SK-N-DZ (cell line): ENCODE results near the gene STYX.
"Not testable (repeated sequence)": the region's sequence is repeated elsewhere in the genome, so short reads cannot be mapped to it uniquely, and the experiment has no call there.

ENCODE experiments used
- DNase-seq: peaks from one replicate; pipeline ENCODE4 v3.0.0-alpha.2; 2015; ENCODE audit warnings: low spot score

STYX gene

DNA sequence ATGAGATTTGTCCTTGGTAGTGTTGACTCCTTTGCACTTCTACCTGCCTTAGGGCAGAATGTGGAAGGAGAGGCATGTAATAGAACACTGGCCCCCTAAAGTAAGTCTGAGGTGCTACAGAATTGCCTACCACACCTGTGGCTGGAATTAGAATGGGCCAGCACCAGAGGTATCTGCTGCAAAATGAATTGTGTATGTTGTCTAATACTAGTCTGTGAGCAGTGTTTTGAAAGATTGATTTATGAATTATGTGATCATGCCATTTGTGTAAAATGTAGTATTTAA, 5.7 kb upstream of the STYX start:
- DNase-seq: no peak

DNA sequence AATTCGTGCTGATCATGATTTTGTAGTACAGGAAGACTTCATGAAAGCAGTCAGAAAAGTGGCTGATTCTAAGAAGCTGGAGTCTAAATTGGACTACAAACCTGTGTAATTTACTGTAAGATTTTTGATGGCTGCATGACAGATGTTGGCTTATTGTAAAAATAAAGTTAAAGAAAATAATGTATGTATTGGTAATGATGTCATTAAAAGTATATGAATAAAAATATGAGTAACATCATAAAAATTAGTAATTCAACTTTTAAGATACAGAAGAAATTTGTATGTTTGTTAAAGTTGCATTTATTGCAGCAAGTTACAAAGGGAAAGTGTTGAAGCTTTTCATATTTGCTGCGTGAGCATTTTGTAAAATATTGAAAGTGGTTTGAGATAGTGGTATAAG, 2.5 kb upstream of the STYX start:
- DNase-seq: not testable (repeated sequence)

DNA sequence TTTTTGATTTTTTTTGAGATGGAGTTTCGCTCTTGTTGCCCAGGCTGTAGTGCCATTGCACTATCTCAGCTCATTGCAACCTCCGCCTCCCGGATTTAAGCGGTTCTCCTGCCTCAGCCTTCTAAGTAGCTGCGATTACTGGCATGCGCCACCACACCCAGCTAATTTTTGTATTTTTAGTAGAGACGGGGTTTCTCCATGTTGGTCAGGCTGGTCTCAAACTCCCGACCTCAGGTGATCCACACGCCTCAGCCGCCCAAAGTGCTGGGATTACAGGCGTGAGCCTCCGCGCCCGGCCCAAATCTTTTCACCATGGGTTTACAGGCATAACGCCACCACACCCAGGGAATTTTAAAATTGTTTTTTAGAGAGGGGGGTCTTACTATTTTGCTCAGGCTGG, 931 bp upstream of the STYX start:
- not testable (repeated sequence) for DNase-seq

DNA sequence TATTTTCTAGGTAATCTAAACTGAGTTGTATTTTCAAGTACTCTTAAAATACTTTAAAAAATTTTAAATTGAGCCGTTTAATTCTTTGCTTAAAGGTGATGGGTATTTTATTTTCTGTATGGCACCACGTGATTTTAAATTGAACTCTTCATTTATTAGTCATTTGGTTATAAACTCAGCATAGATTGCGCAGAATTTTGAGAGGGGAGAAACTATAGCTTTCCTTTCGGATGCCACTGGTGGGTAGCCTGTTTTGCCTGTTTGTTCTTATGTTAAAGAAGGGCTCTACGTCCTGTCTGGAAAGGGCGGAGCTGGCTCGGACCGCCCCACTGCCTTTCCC, 411 bp upstream of the STYX start:
- no peak for DNase-seq

DNA sequence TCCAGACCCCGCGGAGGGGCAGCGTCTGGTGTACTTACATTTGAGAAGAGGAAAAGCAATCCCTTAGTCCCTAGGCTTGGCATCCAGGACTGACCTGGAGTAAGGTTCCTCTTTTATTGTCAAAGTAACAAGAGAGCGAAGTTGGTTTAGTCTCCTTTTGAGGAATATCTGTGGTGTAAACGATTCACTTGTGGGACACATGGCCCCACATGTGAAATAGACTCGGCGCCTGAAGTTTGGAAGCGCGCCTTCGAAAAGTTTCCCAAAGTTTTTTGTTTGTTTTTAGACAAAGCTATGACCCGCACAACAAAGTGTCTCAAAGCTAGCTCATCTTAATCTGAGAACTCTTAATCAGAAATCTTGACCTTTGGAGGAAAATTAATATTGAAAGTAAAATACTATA, 744 bp downstream of the STYX start:
- DNase-seq: no peak

DNA sequence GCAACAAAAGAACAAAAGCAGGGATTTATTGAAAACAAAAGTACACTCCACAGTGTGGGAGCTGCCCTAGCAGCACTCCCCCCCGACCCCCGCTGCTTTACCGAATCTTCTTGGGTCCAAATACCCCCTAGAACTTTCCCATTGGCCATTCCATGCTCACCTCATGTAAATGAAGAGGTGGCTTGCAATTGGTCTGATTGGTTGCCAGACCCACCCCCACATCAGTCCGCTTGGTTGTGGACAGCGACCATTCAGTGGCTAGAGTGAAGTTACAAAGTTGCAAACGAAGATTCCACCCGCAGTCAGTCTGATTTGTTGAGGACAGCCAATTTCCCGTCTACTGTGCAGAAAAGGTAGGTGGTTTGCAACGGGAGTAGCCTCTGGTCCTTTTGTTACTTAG, 3.9 kb downstream of the STYX start:
- DNase-seq: no peak

DNA sequence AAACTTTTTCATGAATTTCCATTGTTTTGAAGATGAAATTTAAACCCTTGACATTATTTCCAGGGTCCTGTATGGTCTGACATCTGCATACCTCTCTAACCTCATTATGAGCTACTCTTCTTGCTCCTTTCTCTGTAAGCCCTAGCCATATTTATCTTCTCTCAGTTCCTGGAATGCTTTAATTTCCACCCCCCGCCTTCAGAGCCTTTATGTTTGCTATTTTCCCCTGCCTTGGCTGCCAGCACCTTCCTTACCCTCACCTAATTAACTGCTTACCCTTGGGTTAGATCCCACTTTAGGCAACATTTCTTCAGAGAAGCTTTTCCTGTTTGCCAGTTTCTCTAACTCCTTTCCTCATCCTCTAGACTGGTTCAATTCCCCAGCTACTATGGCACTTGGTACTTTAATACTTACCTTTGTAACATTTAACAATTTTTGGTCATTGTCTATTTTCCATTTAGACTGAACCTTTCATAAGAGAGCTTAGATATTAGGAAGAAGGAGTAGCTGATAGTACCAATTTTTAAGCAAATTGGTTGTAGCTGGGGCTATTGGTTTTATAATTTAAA, 6.0 kb downstream of the STYX start:
- no peak for DNase-seq

DNA sequence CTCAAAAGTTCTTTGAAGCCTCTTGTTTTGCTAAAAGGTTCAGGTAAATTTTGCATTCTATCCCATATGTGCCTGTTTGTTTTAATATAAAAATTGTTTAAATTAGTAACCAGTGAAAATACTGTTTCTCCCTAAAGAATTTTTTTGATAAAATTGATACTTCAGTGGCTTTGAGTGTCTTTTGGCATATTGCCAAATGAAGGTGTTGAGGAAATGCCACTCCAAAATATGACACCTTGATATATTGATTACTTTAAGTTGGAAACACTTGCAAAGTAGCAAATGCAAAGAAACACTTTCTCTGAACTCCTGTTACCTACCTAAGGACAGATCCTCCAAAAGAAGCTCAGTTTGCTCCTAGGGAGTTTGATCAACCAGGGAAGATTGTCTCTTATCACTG, 8.4 kb downstream of the STYX start:
- DNase-seq: no peak

DNA sequence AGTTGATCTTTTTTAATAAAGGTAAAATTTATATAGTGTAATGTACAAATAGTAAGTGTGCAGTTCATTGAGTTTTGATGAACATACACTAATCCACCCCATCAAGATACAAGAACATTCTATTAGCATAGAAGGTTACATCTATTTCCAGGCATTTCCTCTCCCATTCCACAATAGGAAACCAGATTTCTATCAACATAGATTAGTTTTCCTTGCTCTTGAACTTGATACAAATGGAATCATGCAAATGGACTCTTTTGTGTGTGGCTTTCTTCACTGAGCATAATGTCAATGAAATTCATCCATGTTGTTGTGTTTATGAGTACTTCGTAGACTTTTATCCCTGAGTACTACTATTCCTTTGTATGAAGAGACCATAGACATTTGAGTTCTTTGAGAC, 10.8 kb downstream of the STYX start:
- DNase-seq: no peak

DNA sequence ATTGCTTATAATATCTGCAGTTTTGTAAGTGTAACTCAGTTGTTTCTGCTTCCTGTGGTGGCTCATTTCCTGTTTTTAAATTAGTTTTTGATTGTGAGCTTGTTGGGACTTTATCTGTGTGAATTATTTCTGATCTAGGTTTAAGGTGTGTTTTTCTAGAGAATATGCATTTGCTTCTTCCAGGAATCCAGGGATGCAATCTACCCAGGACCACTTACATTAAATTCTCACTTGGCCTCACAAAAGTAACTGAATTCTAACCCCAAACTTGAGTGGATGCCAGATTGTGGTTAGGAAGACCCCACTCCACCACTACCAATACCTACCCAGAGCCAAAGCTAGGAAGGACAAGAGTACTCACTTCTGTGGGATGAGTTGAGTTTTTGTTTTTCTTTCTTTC, 11.9 kb downstream of the STYX start:
- no peak for DNase-seq

DNA sequence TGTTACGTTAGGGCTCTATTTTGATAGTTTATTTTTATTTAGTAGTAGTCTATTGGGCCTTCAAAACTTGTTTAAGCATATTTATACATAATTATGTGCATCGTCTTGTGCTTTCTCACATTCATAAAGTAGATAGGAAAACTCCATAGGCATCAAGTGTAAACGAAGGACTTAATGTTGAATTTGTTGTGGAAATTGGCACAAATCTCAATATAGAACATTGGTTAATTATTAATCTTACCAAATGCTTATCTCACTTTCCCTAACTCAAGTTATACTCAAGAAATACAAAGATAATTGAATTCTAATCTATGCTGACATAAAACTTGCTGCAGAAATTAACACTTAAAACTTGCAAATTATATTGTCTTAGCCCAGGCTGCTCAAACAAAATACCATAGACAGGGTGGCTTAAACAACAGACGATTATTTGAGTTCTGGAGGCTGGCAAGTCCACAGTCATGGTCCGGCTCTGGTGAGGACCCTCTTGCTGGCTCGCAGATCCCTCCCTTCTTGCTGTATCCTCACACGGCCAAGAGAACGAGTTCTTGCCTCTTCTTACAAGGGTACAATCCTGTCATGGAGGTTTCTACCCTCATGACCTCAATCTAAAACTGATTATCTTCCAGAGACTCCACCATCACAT, 18.8 kb downstream of the STYX start:
- DNase-seq: no peak

DNA sequence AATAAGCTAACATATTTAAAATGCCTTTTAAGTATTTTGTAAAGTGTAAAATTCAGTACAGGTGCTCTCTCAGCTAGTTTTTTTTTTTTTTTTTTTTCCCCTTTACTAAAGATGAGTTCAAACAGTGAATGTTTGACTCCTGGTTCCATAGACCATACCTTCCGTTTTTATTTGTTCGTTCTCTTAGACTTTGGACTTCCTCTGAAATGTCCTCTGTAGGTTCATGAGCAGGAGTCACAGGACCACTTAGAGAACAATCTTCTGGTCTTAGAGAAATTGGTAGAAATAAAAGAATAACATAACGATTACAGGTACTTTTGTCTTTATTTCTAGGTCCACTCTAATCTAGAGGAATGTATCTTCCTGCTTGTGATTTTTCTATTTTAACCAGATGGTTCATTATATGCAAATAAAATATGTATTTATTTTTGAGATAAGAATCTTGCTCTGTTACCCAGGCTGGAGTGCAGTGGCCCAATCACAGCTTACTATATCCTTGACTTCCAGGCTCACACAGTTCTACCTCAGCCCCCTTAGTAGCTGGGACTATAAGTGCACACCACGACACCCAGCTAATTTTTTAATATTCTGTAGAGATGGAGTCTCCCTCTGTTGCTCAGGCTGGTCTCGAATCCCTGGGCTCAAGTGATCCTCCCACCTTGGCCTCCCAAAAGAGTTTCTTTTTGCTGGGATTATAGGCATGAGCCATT, 25.8 kb downstream of the STYX start:
- no peak for DNase-seq

DNA sequence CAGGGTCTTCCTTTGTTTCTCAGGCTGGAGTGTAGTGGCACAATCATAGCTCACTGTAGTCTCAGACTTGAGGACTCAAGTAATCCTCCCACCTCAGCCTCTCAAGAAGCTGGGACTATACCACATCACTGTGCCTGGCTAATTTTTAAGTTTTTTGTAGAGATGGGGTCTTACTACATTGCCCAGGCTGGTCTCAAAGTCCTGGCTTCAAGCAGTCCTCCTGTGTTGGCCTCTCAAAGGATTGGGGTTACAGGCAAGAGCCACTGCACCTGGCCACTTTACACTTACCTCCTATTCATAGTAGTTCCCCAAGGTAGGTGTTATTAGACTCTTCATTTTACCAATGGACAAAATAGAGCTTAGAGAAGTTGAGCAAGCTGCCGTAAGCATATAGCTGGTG, 29.2 kb downstream of the STYX start:
- DNase-seq: no peak

DNA sequence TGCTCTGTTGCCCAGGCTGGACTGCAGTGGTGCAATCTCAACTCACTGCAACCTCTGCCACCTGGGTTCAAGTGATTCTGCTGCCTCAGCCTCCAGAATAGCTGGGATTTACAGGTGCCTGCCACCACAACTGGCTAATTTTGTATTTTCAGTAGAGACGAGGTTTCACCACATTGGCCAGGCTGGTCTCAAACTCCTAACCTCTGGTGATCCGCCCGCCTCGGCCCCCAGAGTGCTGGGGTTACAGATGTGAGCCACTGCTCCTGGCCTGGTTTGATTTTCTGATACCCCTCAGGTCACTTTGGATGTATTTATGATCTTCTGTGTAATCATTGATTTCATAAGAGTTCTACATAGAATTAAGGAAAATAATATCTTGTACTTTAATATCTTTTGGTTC, 33.0 kb downstream of the STYX start:
- not testable (repeated sequence) for DNase-seq

DNA sequence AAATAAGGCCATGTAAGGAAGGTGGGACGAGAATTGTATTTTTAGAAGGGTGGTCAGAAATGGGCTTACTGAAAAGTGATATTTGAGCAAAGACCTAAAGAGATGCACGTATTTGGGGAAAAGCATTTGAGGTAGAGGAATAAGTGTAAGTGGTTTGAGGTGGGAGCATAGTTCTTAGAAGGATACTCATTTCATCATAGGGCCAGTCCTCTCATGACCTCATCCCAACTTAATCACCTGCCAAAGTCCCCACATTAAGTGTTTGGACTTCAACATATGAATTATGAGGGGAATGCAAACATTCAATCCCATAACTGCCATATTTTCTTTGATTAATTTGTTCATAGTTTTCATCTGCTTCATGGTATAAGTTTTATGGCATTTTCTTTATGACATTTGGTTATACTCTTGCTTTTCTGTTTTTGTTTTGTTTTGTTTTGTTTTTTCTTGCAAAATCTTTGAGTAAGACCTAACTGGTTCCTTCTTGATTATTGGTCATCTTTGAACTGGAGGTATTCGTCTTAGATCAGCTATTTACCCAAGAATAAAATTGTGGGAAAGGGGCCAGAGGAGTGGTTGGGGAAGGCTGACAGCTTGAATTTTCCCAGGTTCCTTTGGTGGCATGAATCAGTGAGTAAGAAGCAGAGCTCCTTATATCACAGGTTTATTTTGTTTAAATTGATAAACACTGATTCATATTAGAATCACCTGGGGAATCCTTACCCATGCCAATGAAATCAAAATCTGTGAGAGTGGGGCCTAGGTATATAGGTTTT, 37.3 kb downstream of the STYX start:
- DNase-seq: no peak

DNA sequence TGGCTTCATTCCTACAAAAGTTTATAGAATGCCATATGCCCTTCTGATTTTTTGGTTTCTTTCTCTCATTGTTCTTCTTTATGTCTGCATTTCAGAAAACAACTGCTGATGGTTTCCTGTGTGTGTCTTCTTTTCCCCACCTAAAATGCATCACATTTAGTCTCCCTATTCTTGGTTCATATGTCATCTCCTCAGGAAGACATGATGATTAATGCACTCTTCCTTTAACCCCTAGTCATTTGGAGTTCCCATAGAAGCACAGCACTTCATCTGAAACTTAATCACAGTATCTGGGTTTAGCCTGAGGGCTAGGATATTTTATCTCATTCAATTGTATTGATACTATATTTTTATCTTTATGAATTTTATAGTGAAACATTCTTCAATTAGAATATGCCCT, 39.9 kb downstream of the STYX start:
- no peak for DNase-seq

DNA sequence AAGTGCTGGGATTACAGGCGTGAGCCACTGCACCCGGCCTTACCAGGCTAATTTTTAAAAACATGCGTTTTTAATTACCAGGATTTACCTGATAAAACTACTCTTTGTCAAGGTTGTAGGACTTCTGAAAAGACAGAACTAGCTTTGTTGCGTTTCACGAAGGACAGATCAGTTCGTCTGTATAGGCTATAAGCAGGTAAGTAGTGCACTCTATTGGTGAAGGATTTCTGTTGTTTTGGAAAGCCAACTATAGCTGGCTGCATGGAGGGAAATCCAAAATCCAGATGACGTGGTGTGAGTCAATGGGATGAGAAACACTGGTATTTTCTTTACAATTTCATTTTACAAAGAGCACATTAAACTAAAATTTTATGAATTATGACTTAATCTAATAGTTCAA, 46.9 kb downstream of the STYX start:
- no peak for DNase-seq

DNA sequence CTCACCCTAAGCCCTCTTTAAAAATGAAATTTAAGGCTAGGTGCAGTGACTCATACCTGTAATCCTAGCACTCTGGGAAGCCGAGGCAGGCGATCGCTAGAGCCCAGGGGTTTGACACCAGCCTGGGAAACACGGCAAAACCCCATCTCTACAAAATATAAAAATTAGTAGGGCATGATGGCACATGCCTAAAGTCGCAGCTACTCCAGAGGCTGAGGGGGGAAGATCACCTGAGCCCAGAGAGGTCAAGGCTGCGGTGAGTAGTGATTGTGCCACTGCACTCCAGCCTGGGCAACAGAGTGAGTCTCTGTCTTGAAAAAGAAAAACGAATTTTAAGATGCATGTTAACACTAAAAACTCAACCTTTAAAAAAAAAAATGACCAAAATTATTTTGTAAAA, 48.7 kb downstream of the STYX start:
- DNase-seq: no peak

DNA sequence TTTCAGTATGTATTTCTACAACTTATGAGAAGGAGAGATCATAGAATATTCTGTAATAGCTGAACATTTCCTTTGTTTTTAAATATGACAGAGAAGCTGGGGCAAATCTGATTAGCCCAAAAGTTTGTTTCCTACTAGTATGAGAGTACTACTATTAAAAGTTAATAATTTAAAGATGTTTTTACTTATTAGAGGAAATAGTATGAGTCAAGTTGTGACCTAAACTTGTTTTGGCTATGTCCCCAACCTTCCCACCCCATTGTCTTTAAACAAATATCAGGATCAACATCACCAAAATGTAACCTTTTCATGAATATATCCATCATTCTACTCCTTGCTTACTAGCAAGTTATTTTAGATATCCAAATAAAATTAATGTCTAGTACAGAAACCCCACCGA, 50.9 kb downstream of the STYX start:
- DNase-seq: no peak

DNA sequence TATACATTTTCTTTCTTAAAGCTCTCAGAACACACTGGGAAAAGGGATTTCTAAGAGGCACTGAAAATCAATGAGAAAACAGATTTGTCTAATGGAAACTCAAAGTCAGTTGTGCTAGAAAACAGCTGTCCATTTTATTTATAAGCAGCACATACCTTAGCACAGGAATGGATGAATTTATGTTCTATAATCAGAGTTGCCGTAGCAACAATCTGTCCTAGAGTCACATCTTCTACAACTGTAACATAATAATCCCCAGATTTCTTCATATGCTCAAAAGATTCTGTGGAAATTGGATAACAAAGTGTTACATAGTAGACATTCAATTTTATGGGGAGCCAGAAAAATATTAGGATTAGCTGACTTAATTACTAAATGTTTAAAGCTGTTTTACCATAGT, 51.7 kb downstream of the STYX start:
- DNase-seq: no peak

DNA sequence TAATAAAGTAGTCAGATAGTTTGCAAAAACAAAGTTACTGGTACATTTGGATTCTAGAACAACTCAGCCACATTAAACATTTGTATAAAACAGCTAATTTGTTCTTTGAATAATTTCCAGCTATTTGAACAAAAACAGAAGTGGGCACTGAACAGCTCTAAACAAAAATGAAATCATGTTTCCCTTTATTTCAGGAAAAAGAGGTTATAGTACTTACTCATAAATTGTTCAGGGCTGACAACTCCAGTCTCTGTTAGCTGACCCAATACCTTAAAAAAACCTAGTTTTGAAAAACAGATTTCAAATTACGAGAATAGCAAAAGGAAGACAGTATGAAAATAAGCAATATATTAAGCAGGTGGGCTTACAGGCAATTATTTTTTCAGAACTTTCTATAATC, 53.2 kb downstream of the STYX start:
- DNase-seq: no peak

DNA sequence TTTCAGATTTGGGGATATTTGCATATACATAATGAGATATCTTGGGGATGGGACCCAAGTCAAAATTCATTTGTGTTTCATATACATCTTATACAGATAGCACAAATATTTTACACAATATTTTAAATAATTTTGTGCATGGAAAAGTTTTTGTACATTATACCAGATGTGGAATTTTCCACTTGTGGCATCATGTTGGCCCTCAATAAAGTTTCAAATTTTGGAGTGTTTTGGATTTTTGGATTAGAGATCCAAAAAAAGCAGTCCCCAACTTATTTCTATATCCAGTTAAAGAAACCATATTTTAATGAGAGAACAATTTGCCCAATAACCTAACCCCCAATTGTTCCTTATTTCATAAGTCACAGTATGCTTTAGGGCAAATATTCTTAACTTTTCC, 56.9 kb downstream of the STYX start:
- DNase-seq: no peak

DNA sequence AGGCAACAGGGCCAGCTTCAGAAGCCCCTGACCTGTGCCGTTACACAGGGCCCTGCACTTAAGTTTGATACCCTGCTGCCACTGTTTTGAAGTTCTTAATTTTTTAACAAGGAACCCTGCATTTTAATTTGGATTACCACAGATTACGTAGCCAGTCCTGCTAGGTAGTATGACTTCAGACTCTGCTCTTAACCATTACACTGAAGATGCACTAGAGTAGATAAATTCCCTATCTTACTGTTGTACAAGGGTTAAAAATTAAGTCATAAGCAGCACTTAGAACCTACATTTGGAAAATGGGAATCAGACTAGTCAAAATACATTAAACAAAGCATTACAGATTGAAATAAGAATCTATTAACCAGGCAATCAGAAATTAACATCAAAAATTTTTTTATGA, 59.2 kb downstream of the STYX start:
- DNase-seq: no peak
